Measurements from ENCODE around the gene LIPK. TPM values are rescaled to one million over a fixed set of nuclear protein-coding genes. Genes with fewer than 3 reads are reported as not detected.

LIPK gene
- total and polyA plus RNA-seq, 2 of the 8 experiments (the other 6 are each of a cell fraction or from before 2014, with no cell fraction given), result not detected

GRCh38 chr10:88682491-88682890 is 23.6 kb upstream of the LIPK start (continued):
- no peak for TF ChIP-seq RAD21 (IDR thresholded peaks at IDR 0.05 in 1 of 2, conservative IDR thresholded peaks at IDR 0.05 in 1 of 2; ENCODE audit: low read depth in 2 of 2, low read length in 2 of 2)
- no peak for TF ChIP-seq KDM1A (IDR thresholded peaks at IDR 0.05; ENCODE audit: borderline replicate concordance, low read length)
- no peak for TF ChIP-seq POU5F1 (IDR thresholded peaks at IDR 0.05; ENCODE audit: low read depth, low read length)

Measured in H1 (cell line).